ENCODE results near the gene BTNL2.

Gene BTNL2

GRCh38 chr6:32406197-32406596, 784 bp downstream of the BTNL2 start:
- Histone ChIP-seq H3K27me3 (ENCODE audit: insufficient read depth, poor library complexity, severe bottlenecking) (peaks cover 10% of the 10 kb centered on the region), H3K27ac (replicated peaks) (no peak overlapping the region), H3K4me3 (replicated peaks; ENCODE audit: insufficient read depth, low read length) (no peak overlapping the region)
- DNase-seq (ENCODE audit: low read depth in 1 of 2, low spot score in 1 of 2) = no peak
- TF ChIP-seq POLR2AphosphoS5 (IDR thresholded peaks at IDR 0.05; ENCODE audit: low read depth) = no peak
- TF ChIP-seq, protein P1, sequence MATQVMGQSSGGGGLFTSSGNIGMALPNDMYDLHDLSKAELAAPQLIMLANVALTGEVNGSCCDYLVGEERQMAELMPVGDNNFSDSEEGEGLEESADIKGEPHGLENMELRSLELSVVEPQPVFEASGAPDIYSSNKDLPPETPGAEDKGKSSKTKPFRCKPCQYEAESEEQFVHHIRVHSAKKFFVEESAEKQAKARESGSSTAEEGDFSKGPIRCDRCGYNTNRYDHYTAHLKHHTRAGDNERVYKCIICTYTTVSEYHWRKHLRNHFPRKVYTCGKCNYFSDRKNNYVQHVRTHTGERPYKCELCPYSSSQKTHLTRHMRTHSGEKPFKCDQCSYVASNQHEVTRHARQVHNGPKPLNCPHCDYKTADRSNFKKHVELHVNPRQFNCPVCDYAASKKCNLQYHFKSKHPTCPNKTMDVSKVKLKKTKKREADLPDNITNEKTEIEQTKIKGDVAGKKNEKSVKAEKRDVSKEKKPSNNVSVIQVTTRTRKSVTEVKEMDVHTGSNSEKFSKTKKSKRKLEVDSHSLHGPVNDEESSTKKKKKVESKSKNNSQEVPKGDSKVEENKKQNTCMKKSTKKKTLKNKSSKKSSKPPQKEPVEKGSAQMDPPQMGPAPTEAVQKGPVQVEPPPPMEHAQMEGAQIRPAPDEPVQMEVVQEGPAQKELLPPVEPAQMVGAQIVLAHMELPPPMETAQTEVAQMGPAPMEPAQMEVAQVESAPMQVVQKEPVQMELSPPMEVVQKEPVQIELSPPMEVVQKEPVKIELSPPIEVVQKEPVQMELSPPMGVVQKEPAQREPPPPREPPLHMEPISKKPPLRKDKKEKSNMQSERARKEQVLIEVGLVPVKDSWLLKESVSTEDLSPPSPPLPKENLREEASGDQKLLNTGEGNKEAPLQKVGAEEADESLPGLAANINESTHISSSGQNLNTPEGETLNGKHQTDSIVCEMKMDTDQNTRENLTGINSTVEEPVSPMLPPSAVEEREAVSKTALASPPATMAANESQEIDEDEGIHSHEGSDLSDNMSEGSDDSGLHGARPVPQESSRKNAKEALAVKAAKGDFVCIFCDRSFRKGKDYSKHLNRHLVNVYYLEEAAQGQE (IDR thresholded peaks at IDR 0.05; ENCODE audit: insufficient replicate concordance, low read depth) = no peak
- no peak for TF ChIP-seq SPI1 (IDR thresholded peaks at IDR 0.05; ENCODE audit: borderline replicate concordance, low read depth)

DNA sequence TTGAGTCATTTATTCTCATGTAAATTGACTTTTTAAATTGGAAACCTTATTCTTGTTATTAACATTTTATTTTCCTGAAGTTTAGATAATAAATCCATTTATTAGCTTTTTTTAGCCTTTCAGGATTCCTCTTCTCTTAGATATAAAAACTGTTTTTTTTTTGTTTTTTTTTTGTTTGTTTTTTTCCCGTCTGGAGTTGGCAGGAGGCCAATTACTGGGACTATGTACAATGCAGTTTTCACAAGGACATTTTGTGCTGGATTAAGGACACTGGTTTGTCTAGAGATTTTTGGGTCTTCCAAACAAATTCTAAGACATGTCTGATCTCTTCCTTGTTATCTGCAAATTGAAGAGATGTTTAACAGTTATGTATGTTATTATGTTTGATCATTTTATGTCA, 1.3 kb downstream of the BTNL2 start:
- Histone ChIP-seq H3K27me3 (ENCODE audit: insufficient read depth, poor library complexity, severe bottlenecking) (peaks cover 10% of the 10 kb centered on the region), H3K4me3 (replicated peaks; ENCODE audit: insufficient read depth, low read length) (no peak overlapping the region), H3K27ac (replicated peaks) (no peak overlapping the region)
- TF ChIP-seq SPI1 (IDR thresholded peaks at IDR 0.05; ENCODE audit: borderline replicate concordance, low read depth) = no peak
- TF ChIP-seq GABPA (IDR thresholded peaks at IDR 0.05; ENCODE audit: low read depth) = no peak
- no peak for TF ChIP-seq POLR2AphosphoS5 (IDR thresholded peaks at IDR 0.05; ENCODE audit: low read depth)
- TF ChIP-seq, protein P1 (IDR thresholded peaks at IDR 0.05; ENCODE audit: insufficient replicate concordance, low read depth) = no peak
- TF ChIP-seq, protein P2, sequence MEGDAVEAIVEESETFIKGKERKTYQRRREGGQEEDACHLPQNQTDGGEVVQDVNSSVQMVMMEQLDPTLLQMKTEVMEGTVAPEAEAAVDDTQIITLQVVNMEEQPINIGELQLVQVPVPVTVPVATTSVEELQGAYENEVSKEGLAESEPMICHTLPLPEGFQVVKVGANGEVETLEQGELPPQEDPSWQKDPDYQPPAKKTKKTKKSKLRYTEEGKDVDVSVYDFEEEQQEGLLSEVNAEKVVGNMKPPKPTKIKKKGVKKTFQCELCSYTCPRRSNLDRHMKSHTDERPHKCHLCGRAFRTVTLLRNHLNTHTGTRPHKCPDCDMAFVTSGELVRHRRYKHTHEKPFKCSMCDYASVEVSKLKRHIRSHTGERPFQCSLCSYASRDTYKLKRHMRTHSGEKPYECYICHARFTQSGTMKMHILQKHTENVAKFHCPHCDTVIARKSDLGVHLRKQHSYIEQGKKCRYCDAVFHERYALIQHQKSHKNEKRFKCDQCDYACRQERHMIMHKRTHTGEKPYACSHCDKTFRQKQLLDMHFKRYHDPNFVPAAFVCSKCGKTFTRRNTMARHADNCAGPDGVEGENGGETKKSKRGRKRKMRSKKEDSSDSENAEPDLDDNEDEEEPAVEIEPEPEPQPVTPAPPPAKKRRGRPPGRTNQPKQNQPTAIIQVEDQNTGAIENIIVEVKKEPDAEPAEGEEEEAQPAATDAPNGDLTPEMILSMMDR (IDR thresholded peaks at IDR 0.05; ENCODE audit: insufficient read depth, low read length) = no peak
- no peak for DNase-seq (ENCODE audit: low read depth in 1 of 2, low spot score in 1 of 2)

- Histone ChIP-seq H3K27ac (replicated peaks) (no peak overlapping the region), H3K27me3 (ENCODE audit: insufficient read depth, poor library complexity, severe bottlenecking) (peaks cover 4% of the 10 kb centered on the region), H3K4me3 (replicated peaks; ENCODE audit: insufficient read depth, low read length) (no peak overlapping the region)
- no peak for DNase-seq (ENCODE audit: low read depth in 1 of 2, low spot score in 1 of 2)
- TF ChIP-seq, protein P2 (IDR thresholded peaks at IDR 0.05; ENCODE audit: insufficient read depth, low read length) = no peak
- TF ChIP-seq SPI1 (IDR thresholded peaks at IDR 0.05; ENCODE audit: borderline replicate concordance, low read depth) (no peak), POLR2AphosphoS5 (IDR thresholded peaks at IDR 0.05; ENCODE audit: low read depth) (no peak), GABPA (IDR thresholded peaks at IDR 0.05; ENCODE audit: low read depth) (no peak)
- TF ChIP-seq, protein P1 (IDR thresholded peaks at IDR 0.05; ENCODE audit: insufficient replicate concordance, low read depth) = no peak
Measured at GRCh38 chr6:32402812-32403211, 4.2 kb downstream of the BTNL2 start.
